ACC112 (cell line): ENCODE results near the gene ZMYND10.

Experiments used
- H2AFZ ChIP-seq: fragments of 200-600 bp; sonication (generic); one replicate; pipeline ENCODE4 v1.6.0; 2017; ENCODE audit warnings: antibody characterized with exemption, low read length; ENCODE audit not compliant: unreplicated experiment
- H3K27ac ChIP-seq: fragments of 200-600 bp; sonication (generic); 2 replicates; pipeline ENCODE4 v1.5.1; 2014; ENCODE audit warnings: low read depth, mild to moderate bottlenecking, antibody characterized with exemption, low read length, moderate library complexity
- H3K27me3 ChIP-seq: fragments of 200-600 bp; sonication (generic); 2 replicates; pipeline ENCODE4 v1.6.1; 2014; ENCODE audit warnings: mild to moderate bottlenecking, antibody characterized with exemption, low read length, moderate library complexity, mixed read lengths; ENCODE audit not compliant: insufficient read depth
- H3K36me3 ChIP-seq: fragments of 200-600 bp; sonication (generic); 2 replicates; pipeline ENCODE4 v1.6.1; 2016; ENCODE audit warnings: mild to moderate bottlenecking, antibody characterized with exemption, low read length, moderate library complexity, mixed read lengths; ENCODE audit not compliant: insufficient read depth
- H3K4me1 ChIP-seq: fragments of 200-600 bp; sonication (generic); one replicate; pipeline ENCODE4 v1.6.1; 2016; ENCODE audit warnings: low read length, mixed read lengths; ENCODE audit not compliant: insufficient read depth, unreplicated experiment, control insufficient read depth
- H3K4me3 ChIP-seq: fragments of 200-600 bp; sonication (generic); 2 replicates; pipeline ENCODE4 v1.5.1; 2014; ENCODE audit warnings: mild to moderate bottlenecking, low read depth, low read length
- H3K79me2 ChIP-seq: fragments of 200-600 bp; sonication (generic); one replicate; pipeline ENCODE4 v1.6.0; 2016; ENCODE audit warnings: low read length; ENCODE audit not compliant: control insufficient read depth, unreplicated experiment, insufficient read depth

ZMYND10 gene

GRCh38 chr3:50355829-50356552, 10.5 kb upstream of the ZMYND10 start:
- no peak overlapping the region for H3K27ac ChIP-seq
- H3K4me1 ChIP-seq: peaks cover 36% of the 10 kb centered on the region
- no peaks in the 10 kb centered on the region for H3K27me3 ChIP-seq
- H3K79me2 ChIP-seq: peaks cover 60% of the 10 kb centered on the region
- no peak overlapping the region for H2AFZ ChIP-seq
- peak overlapping the region; percentile 88 for H3K4me3 ChIP-seq
- H3K36me3 ChIP-seq: no peaks in the 10 kb centered on the region

DNA sequence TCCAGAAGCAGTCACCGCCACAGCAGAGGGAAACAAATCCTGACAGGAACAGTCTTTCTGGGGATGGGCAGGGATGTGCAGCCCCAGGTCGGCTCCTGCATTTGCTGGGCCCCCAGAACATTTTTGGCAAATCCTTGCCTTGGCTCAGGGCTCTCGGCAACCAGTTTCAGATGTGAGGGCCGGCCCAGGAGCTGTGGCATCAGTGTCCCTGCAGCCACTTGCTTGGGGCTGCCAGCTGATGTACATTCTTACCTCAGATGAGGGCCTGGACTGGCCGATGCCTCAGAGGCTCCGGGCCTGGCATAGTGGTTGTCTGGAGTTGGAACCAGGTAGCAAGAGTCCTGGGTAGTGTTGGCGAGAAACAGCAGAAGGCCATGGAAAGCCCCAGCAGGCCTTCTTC, 9.3 kb upstream of the ZMYND10 start:
- Histone ChIP-seq H3K36me3 (no peaks in the 10 kb centered on the region), H3K27ac (no peak overlapping the region), H2AFZ (no peak overlapping the region), H3K79me2 (peaks cover 65% of the 10 kb centered on the region), H3K27me3 (no peaks in the 10 kb centered on the region), H3K4me3 (no peak overlapping the region), H3K4me1 (peaks cover 38% of the 10 kb centered on the region)

DNA sequence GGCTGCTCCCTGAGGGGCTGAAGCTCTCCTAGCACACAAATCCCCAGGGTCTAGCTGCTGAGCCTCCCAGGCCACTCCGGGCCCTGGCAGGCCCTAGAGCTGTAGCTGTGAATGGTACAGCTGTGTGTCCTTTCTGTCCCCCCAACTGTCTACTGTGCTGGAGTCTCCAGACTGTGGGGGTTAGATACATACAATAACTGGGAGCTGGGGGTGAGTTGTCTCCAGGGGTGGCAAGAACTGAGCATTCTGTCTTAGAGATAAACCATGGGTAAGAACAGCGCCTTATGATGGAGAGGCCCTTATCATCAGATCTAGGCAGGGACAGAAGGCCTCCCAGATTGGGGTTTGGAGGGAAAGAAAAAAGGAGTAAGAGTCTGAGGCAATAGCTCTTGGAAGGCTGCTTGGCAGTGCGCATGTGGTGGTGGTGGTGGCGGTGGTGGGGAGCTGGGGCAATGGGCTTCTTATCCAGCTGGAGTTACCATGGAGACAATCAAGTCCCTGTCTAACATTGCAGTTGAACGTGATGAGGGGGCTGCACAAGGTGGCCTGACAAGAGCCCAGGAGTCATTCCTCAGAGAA, 8.7 kb upstream of the ZMYND10 start:
- Histone ChIP-seq H3K27me3 (no peaks in the 10 kb centered on the region), H2AFZ (no peak overlapping the region), H3K36me3 (no peaks in the 10 kb centered on the region), H3K4me3 (no peak overlapping the region), H3K4me1 (peaks cover 41% of the 10 kb centered on the region), H3K27ac (no peak overlapping the region), H3K79me2 (peaks cover 70% of the 10 kb centered on the region)

DNA sequence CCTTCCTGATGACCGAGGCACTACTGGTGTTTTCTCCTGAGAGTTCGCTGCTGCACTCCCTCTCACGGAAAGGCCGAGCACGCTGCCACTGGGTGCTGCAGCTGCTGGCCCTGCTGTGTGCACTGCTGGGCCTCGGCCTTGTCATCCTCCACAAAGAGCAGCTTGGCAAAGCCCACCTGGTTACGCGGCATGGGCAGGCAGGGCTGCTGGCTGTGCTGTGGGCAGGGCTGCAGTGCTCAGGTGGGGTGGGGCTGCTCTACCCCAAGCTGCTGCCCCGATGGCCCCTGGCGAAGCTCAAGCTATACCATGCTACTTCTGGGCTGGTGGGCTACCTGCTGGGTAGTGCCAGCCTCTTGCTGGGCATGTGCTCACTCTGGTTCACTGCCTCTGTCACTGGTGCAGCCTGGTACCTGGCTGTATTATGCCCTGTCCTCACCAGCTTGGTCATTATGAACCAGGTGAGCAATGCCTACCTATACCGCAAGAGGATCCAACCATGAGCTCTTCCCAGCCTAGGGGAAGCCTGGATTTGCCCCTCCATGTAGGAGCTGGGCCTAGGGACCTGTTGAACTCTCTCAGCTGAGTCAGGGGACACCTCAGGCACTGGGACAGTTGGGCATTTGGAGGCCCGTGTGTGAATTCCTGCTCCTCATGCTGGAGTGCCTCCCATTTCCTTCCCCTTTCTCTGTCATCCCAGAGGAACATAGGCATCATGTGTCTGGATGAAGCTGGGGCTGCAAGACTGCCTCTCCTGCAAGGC, 7.9 kb upstream of the ZMYND10 start:
- Histone ChIP-seq H3K27me3 (no peaks in the 10 kb centered on the region), H3K36me3 (no peaks in the 10 kb centered on the region), H2AFZ (no peak overlapping the region), H3K4me1 (peaks cover 41% of the 10 kb centered on the region), H3K79me2 (peaks cover 62% of the 10 kb centered on the region), H3K4me3 (no peak overlapping the region), H3K27ac (peak overlapping the region; percentile 21)

GRCh38 chr3:50352781-50353180, 7.2 kb upstream of the ZMYND10 start:
- Histone ChIP-seq H3K27ac (peak overlapping the region; percentile 21), H3K79me2 (peaks cover 56% of the 10 kb centered on the region), H3K4me3 (no peak overlapping the region), H2AFZ (no peak overlapping the region), H3K27me3 (no peaks in the 10 kb centered on the region), H3K36me3 (no peaks in the 10 kb centered on the region), H3K4me1 (peaks cover 37% of the 10 kb centered on the region)

DNA sequence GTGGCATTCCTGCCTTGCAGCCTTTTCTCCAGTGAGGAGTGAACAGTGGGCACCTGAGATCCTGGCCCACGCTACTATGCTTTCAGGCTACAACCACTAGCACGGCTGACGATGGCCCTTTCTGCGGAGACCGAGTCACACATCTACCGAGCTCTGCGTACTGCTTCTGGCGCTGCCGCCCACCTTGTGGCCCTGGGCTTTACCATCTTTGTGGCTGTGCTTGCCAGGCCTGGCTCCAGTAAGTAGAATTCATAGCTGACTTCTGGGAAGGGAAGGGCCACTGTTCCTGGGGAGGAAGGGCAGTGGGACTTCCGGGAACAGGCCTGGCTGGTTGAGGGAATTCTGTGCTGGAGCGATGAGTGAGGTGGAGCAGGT, 5.8 kb upstream of the ZMYND10 start:
- Histone ChIP-seq H2AFZ (no peak overlapping the region), H3K27ac (0 out of 2 replicates have a peak overlapping the region, but pooled peaks have one; percentile 81), H3K27me3 (no peaks in the 10 kb centered on the region), H3K4me3 (peak overlapping the region; percentile 98), H3K36me3 (no peaks in the 10 kb centered on the region), H3K4me1 (peaks cover 22% of the 10 kb centered on the region), H3K79me2 (peaks cover 41% of the 10 kb centered on the region)

DNA sequence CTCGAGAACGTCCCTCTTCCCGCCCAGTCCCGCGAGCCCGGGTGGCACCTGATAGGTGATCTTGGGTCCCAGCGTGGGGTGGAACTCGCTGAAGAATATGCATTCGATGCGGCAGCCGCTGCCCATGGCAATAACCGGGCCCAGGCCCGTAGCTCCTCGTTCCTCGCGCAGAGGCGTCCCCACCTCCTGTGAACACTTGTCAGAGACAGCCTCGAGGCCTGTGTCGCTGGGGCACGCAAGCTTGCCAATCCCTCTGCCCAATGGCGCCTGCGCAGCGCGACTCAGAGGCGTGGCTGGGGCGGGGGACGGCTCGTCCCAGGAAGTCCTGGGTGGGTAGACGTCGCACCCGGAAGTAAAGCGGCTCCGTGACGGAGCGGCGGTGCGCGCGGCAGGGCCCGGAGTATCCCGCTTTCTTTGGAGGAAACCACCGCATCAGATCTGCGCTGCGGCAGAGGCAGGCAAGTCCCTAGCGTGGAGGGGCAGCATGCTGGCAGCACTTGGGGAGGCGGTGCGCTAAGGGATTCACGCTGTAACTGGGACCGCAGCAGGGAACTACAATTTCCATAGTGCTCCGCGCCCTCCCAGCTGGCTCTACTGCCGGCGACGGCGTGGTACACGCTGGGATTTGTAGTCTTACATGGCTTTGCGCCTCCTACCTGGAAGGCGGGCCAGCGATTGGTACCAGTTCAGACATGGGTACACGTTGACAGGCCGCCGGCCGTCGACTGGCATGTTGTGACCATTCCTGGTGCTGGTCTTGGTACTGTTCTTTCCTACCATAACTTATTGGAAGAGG, 5.2 kb upstream of the ZMYND10 start, which contains the start of the genes CYB561D2 and NPRL2:
Gene CYB561D2, plus strand, starts transcription at position 336 of the 796 bp plus-strand sequence. CDS start 572 bp downstream, outside the sequence.
Gene NPRL2, minus strand, starts transcription at position 249 of the 796 bp plus-strand sequence. Its CDS starts 123 bp downstream, at position 126.
- peak within 1 kb of the TSS; percentile 98 for H3K4me3 ChIP-seq
- H3K36me3 ChIP-seq: no peaks in the 10 kb centered on the region
- H3K27me3 ChIP-seq: no peaks in the 10 kb centered on the region
- H2AFZ ChIP-seq: peak within 1 kb of the TSS; percentile 79
- H3K4me1 ChIP-seq: peaks cover 16% of the 10 kb centered on the region
- H3K79me2 ChIP-seq: peaks cover 35% of the 10 kb centered on the region
- peak within 1 kb of the TSS; percentile 81 for H3K27ac ChIP-seq

GRCh38 chr3:50350213-50350526, 4.6 kb upstream of the ZMYND10 start:
- peaks cover 30% of the 10 kb centered on the region for H3K79me2 ChIP-seq
- H3K27me3 ChIP-seq: no peaks in the 10 kb centered on the region
- H3K36me3 ChIP-seq: no peaks in the 10 kb centered on the region
- H3K4me1 ChIP-seq: peaks cover 14% of the 10 kb centered on the region
- H3K4me3 ChIP-seq: peak overlapping the region; percentile 98
- H3K27ac ChIP-seq: peak overlapping the region; percentile 30; the same call in 1 of the 2 replicates
- H2AFZ ChIP-seq: peak overlapping the region; percentile 79

GRCh38 chr3:50347187-50347813, 1.8 kb upstream of the ZMYND10 start:
- no peak overlapping the region for H3K27ac ChIP-seq
- no peak overlapping the region for H3K4me3 ChIP-seq
- no peaks in the 10 kb centered on the region for H3K27me3 ChIP-seq
- H3K36me3 ChIP-seq: no peaks in the 10 kb centered on the region
- H3K4me1 ChIP-seq: peaks cover 14% of the 10 kb centered on the region
- H2AFZ ChIP-seq: no peak overlapping the region
- H3K79me2 ChIP-seq: peaks cover 18% of the 10 kb centered on the region

- H3K4me3 ChIP-seq: peak overlapping the region; percentile 70
- H3K4me1 ChIP-seq: peaks cover 9% of the 10 kb centered on the region
- H2AFZ ChIP-seq: no peak overlapping the region
- no peak overlapping the region for H3K27ac ChIP-seq
- peaks cover 13% of the 10 kb centered on the region for H3K79me2 ChIP-seq
- no peaks in the 10 kb centered on the region for H3K36me3 ChIP-seq
- no peaks in the 10 kb centered on the region for H3K27me3 ChIP-seq
Measured at GRCh38 chr3:50345008-50345407, 524 bp downstream of the ZMYND10 start.
